T-helper 2 cell treated with Interferon-gamma antibody and Interleukin-4, amounts not matched to agents 5 μg/mL and 100 μg/mL, for 36 hours (primary cell): ENCODE results near the gene SLC27A5.
A peak's percentile ranks its signal among the peaks of the same experiment; 100 is the strongest.

Experiments
- DNase-seq: peaks from one replicate; pipeline ENCODE4 v3.0.0; 2021; ENCODE audit warnings: low spot score
- H3K27ac Mint-ChIP-seq: one replicate; pipeline ENCODE4 v1.8.0; 2021; ENCODE audit warnings: mild to moderate bottlenecking, mixed read lengths
- H3K27me3 Mint-ChIP-seq: one replicate; pipeline ENCODE4 v1.8.0; 2021; ENCODE audit warnings: low read depth, mixed read lengths
- H3K36me3 Mint-ChIP-seq: one replicate; pipeline ENCODE4 v1.8.0; 2021; ENCODE audit warnings: low read depth, mixed read lengths
- H3K4me1 Mint-ChIP-seq: one replicate; pipeline ENCODE4 v1.8.0; 2021; ENCODE audit warnings: low read depth, mixed read lengths
- H3K4me3 Mint-ChIP-seq: one replicate; pipeline ENCODE4 v1.8.0; 2022; ENCODE audit warnings: mild to moderate bottlenecking, moderate library complexity, mixed read lengths
- H3K9me3 Mint-ChIP-seq: one replicate; pipeline ENCODE4 v1.8.0; 2021; ENCODE audit warnings: mixed read lengths

Gene SLC27A5

DNA sequence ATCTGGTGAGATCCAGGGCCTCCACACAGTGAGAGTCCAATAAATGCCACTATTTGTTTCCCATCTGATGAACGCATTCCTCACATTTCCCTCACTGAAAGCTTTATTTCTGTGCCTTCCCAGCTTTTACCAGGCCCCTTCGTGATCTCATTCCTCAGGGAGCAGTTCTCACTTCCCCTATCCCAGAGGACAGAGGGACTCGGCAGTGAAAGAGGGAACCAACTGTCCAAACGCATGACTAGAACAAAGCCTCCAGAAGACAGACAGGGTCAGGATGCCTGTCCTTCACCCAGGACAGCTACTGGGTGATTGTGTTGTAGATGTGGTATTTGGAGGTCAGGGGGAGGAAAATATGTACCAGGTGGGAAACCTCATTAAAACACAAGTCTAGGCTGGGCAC is 9.9 kb upstream of the SLC27A5 start:
- Mint-ChIP-seq H3K36me3 (peaks cover 5% of the 10 kb centered on the region), H3K4me3 (peak overlapping the region; percentile 19), H3K27me3 (no peaks in the 10 kb centered on the region), H3K9me3 (no peaks in the 10 kb centered on the region), H3K4me1 (peaks cover 17% of the 10 kb centered on the region), H3K27ac (no peak overlapping the region)
- DNase-seq: no peak

DNA sequence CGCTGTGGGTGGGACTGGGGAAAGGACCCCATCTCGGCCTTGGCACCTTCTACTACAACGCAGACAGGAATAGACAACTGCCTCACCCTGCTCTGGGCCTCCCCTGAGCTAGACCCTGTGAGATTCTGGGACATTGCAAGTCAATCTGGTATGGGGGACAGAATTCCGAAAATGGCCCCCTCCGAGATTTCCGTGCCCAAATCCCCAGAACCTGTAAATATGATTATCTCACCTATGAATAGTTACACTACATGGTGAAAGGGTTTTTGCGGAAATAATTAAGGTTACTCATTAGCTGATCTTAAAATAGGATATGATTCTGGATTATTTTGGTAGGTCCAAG is 8.4 kb upstream of the SLC27A5 start:
- Mint-ChIP-seq H3K27me3 (no peaks in the 10 kb centered on the region), H3K4me1 (peaks cover 23% of the 10 kb centered on the region), H3K27ac (peak overlapping the region; percentile 98), H3K4me3 (peak overlapping the region; percentile 99), H3K9me3 (no peaks in the 10 kb centered on the region), H3K36me3 (peaks cover 16% of the 10 kb centered on the region)
- no peak for DNase-seq

DNA sequence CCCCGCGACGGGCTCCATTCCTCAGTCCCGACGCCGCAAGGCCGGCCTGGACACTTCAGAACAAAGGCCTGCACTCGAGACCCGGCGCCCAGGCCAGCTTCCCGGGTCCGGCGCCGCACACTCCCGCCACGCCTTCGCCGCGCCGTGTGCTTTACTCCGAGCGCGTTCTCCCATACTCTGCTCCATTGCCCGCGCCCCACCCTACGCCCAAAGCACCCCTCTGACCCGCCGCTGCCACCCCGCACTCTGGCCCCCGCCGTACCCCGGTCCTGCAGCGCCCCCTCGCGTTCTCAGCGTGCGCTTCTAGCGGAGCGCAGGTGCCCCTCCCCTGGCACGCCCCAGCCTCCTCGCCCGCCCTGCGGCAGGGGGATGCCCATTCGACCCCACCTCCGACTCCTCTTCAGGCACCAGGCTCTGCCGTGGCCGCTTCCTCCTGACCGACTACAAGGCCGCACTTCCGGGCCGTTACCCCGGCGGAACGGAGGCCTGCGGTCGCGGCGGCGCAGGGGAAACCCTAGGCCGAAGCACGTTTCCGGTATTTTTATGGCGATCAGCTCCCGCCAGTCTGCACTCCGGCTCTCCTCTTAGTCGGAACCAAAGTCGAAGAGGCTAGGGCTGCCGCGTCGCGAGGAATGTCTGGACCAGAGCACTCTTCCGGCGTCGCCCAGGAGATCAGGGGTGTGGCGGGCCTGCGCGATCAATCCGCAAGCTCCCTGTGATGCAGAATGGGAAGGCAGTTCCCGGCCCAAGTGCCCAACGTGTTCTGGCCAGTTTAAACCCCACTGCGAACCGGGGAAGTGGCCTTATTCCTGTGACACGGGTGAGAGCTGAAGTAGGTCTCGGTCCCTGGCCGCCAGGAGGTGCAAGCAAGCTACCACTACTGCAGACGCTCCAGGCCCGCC is 7.8 kb upstream of the SLC27A5 start, which contains the start of gene ZBTB45:
TSS of gene ZBTB45 (minus strand) at position 456 of the 902 bp plus-strand sequence. CDS start 2,137 bp downstream, outside the sequence.
- Mint-ChIP-seq H3K36me3 (peaks cover 19% of the 10 kb centered on the region), H3K4me1 (peaks cover 23% of the 10 kb centered on the region), H3K9me3 (no peaks in the 10 kb centered on the region), H3K27me3 (no peaks in the 10 kb centered on the region), H3K4me3 (peak within 1 kb of the TSS; percentile 99), H3K27ac (peak within 1 kb of the TSS; percentile 98)
- DNase-seq: peak; percentile 95

DNA sequence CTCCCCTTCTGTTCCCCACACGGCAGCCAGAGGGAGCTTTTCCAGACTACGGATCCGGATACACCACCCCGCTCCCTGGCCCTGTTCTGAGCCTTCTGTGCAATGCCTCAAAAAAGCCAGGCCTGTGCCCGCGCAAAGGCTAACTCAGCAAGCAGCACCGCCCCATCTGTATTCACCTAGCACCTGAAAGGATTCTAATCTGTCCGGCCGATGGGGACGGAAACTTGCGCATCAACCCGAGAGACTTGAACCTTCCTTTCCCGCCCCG is 7.2 kb upstream of the SLC27A5 start:
- H3K9me3 Mint-ChIP-seq: no peaks in the 10 kb centered on the region
- peak overlapping the region; percentile 99 for H3K4me3 Mint-ChIP-seq
- DNase-seq: peak; percentile 52
- peaks cover 26% of the 10 kb centered on the region for H3K4me1 Mint-ChIP-seq
- H3K27me3 Mint-ChIP-seq: no peaks in the 10 kb centered on the region
- H3K27ac Mint-ChIP-seq: peak overlapping the region; percentile 98
- peaks cover 19% of the 10 kb centered on the region for H3K36me3 Mint-ChIP-seq

DNA sequence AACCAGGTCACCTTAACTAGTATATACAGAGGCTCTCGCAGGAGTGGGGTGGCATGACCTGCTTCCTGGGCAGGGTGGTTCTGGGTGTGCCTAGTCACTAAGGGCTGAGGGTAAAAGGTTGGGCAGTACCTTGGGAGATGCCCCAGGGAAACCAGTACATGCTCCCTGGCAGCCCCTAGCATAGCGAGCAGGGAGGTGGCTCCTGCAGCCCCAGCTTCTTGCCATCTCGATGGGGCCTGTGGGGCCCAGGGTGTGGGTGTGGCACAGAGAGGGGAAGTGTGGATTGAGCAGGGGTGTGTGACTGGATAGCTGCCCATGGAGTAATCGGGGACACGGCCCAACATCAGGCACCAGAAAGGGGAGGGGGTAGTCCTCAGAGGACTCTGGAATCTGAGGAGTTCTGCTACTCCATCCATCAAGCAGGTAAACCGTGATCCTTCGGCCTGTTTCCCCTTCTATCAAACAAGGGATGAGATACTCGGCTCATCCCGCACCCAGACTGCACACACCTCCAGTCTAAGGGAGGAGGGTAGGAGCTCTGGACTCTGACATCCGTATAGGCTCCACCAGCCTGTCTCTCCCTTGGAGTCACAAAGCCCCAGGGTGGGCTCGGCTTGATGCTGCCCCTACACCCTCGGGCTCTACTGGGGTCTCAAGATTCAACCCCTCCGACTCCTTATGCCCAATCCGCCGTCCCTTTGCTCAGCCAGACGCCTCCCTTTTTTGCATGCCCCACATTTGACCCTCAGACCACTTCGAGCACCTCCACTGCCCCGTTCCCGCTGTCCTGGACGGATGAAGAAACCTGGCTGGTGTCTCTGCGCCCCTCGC is 6.7 kb upstream of the SLC27A5 start:
- Mint-ChIP-seq H3K27me3 (no peaks in the 10 kb centered on the region), H3K4me1 (peaks cover 26% of the 10 kb centered on the region), H3K27ac (peak overlapping the region; percentile 98), H3K36me3 (peaks cover 19% of the 10 kb centered on the region), H3K4me3 (peak overlapping the region; percentile 99), H3K9me3 (no peaks in the 10 kb centered on the region)
- DNase-seq: no peak

DNA sequence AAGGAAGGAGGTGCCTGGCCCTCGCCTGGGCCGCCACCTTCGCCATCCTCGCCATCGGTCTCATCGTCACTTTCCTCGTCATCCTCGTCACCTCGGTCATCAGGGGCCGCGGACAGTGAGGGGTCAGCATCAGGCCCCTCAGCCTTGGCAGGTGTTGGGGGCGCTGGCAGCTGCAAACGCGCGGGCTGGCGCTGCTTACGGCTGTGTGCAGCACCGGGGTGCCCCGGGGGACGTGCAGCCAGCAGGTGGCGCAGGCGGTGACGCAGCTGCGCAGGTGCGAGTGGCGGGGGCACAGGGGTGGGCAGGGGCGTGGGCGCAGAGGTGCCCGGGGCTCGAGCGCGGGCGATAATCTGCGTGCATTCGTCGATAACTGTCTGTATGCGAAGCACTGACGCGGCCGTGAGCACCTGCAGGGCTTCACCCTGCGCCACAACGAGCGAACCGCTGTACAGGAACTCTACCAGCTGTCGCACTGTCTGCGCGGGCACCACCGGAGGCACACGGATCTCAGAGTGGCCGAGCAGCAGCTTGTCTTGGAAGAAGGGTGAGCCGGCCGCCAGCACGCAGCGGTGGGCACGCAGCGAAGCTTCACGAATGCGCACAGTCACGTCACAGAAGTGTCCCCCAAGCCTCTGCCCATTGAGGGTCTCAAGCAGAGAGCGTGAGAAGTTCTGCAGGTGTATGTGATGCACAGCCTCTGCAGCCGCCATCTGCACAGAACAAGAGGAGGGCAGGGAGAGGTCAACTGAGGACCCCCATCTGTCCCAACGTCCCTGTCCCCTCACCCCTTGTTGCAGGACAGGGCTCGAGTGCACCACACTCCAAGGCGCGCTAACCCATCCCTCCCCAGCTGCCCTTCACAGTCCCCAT is 5.4 kb upstream of the SLC27A5 start:
- DNase-seq: no peak
- no peak overlapping the region for H3K27ac Mint-ChIP-seq
- no peaks in the 10 kb centered on the region for H3K27me3 Mint-ChIP-seq
- H3K9me3 Mint-ChIP-seq: no peaks in the 10 kb centered on the region
- peaks cover 26% of the 10 kb centered on the region for H3K4me1 Mint-ChIP-seq
- peaks cover 19% of the 10 kb centered on the region for H3K36me3 Mint-ChIP-seq
- H3K4me3 Mint-ChIP-seq: peak overlapping the region; percentile 45

DNA sequence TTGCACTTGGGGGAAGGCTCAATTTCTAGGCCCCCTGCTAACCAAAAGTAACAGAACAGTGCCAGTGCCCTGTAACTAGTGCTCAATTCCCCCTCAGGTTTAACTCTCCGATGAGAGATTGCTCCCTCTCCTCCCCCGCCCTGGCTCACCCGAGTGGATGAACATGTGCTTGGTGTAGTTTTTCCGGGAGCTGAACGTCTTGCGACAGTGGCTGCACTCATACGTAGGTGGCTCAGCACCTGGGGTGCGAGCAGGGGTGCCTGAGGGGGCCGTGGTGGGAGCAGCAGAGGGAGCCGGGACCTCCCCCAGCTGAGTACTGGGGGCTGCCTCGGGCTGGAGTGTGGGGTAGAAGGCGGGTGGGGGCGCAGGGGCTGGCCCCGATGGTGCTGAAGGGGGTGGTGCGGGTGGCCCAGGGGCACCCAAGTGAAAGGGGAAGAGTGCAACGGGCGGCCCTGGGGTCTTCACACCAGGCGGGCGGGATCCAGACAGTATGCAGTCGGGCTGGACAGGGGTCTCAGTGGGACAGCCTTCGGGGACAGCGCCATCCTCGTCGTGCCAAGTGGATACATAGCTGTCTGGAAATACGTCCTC is 4.5 kb upstream of the SLC27A5 start:
- Mint-ChIP-seq H3K36me3 (peaks cover 19% of the 10 kb centered on the region), H3K4me3 (peak overlapping the region; percentile 65), H3K4me1 (peaks cover 26% of the 10 kb centered on the region), H3K27ac (peak overlapping the region; percentile 74), H3K27me3 (no peaks in the 10 kb centered on the region), H3K9me3 (no peaks in the 10 kb centered on the region)
- no peak for DNase-seq

DNA sequence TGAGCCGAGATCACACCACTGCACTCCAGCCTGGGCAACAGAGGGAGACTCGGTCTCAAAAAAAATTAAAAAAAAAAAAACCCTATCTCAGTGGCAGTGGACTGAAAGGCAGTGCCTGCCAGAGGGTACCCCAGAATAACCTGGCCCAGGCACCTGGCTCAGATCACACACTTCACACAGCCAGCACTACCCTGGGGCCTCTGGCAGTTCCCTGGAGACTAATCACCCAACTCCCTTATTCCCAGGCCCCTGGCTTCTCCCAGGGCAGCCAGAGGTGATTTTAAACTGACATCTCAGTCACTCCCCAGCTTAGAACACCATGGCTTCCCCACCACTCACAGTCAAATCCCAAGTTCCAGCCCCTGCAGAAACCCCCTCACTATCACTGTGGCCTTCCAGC is 3.5 kb upstream of the SLC27A5 start:
- Mint-ChIP-seq H3K36me3 (peaks cover 19% of the 10 kb centered on the region), H3K4me1 (peaks cover 23% of the 10 kb centered on the region), H3K9me3 (no peaks in the 10 kb centered on the region), H3K27ac (peak overlapping the region; percentile 74), H3K27me3 (no peaks in the 10 kb centered on the region), H3K4me3 (peak overlapping the region; percentile 65)
- no peak for DNase-seq

DNA sequence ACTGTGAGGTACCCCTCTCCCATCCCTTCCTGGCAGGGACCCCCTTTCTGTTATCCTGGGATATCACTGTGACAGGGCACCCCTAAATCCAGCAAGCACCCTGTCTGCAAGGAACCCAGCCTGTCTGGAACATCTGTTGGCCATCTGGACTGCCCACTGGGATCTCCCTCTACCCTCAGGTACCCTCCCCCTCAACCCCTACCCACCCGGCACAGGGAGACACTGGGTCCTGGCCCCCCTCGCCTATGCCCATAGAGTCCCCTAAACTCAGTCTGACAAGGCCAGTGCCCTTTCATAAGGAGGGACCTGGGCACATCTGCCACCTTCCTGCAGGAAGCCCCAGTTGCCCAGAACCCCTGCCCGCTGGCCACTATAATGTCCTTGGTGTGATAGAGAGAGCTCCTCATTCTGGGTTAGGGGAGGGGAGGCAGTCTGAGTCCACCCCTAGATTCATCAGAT is 2.8 kb upstream of the SLC27A5 start:
- no peaks in the 10 kb centered on the region for H3K27me3 Mint-ChIP-seq
- no peak for DNase-seq
- peak overlapping the region; percentile 89 for H3K4me3 Mint-ChIP-seq
- no peaks in the 10 kb centered on the region for H3K9me3 Mint-ChIP-seq
- peak overlapping the region; percentile 93 for H3K27ac Mint-ChIP-seq
- peaks cover 19% of the 10 kb centered on the region for H3K36me3 Mint-ChIP-seq
- peaks cover 18% of the 10 kb centered on the region for H3K4me1 Mint-ChIP-seq

DNA sequence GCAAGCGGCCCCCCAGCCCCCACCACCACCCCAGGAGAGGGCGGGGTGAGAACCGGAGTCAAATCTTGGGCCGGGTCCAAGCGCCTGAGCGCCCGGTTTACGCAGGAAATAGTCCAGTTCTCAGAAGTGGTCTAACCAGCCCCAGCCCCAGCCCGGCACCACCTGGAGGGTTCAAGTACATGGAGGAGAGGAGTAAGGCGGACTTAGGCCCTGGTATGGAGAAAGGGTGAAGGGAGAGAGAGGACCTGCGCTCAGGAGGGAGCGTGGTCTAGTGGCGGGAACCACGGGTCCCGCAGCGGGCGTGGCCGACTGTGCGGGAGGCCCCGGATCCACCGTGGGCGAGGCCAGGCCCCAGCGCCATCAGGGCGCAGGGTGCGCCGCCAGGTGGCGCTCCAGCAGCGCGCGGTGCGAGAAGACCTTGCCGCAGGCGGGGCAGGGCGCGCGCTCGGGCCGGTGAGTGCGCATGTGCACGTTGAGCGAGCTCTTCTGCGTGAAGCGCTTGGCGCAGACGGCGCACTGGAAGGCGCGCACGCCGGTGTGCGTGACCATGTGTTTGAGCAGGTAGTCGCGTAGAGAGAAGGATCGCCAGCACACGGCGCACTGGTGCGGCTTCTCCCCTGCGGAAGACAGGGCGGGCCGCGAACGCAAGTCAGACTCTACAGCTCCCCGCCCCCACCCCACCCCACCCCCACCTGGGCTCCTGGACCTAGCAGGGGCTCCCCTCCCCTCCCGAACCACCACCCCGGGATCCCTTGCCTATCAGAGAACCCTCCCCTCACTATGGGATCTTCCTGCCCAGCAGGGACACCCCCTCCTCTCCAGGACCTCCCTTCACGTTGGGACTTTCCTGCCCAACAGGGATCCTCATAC is 2.1 kb upstream of the SLC27A5 start:
- H3K9me3 Mint-ChIP-seq: no peaks in the 10 kb centered on the region
- H3K4me1 Mint-ChIP-seq: peaks cover 17% of the 10 kb centered on the region
- no peaks in the 10 kb centered on the region for H3K27me3 Mint-ChIP-seq
- peak overlapping the region; percentile 93 for H3K27ac Mint-ChIP-seq
- peak; percentile 98 for DNase-seq
- H3K4me3 Mint-ChIP-seq: peak overlapping the region; percentile 89
- H3K36me3 Mint-ChIP-seq: peaks cover 18% of the 10 kb centered on the region

DNA sequence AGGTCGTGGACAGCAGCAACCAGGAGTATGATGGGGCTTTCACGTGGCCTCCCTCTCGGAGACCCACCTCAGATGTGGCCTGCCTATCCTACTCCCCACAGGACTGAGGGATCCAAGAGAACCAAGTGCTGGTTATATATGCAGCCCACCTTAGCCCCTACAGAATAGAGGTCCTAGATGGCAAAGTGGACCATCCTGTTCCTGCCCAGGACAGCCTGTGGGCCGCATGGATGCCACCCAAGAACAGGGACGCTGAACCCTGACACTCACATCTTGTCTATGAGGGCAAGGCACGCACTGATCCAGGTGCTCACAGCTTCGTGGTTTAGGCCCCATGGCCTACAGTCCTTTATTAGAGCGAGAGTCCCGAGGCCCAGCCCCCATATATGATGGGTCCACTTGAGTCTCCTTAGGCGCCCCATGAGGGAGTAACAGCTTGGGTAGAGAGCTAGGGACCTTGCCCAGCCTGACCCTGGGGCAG is 1.5 kb upstream of the SLC27A5 start:
- no peak for DNase-seq
- peak overlapping the region; percentile 49 for H3K27ac Mint-ChIP-seq
- peaks cover 16% of the 10 kb centered on the region for H3K36me3 Mint-ChIP-seq
- no peaks in the 10 kb centered on the region for H3K27me3 Mint-ChIP-seq
- peak overlapping the region; percentile 68 for H3K4me3 Mint-ChIP-seq
- no peaks in the 10 kb centered on the region for H3K9me3 Mint-ChIP-seq
- peaks cover 13% of the 10 kb centered on the region for H3K4me1 Mint-ChIP-seq

DNA sequence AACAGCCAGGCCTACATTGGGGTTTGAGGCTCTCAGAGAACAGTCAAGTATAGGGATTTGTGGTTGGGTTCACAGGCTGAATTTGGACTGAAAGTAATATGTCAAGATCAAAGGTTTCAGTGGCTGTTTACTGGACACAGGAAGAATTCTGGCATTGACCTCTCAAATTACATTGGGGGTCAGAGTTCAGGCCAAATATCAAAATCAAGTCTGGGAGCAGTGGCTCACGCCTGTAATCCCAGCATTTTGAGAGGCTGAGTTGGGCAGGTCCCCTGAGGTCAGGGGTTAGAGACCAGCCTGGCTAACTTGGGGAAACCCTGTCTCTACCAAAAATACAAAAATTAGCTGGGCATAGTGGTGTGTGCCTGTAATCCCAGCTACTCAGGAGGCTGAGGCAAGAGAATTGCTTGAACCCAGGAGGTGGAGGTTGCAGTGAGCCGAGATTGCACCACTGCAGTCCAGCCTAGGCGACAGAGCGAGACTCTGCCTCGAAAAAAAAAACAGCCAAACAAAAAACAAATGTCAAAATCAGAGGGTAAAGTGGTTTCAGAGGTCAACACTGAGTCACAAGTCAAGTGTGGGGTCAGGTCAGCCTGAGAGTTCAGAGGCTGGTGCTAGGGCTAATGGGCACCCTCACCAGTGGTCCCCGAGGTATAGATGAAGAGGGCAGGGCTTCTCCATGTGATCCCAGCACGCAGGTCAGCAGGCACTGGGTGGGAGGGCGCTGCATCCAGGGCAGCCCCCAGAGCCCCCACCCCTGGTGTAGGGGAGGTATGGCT is 1.5 kb downstream of the SLC27A5 start:
- Mint-ChIP-seq H3K27ac (no peak overlapping the region), H3K27me3 (no peaks in the 10 kb centered on the region), H3K4me1 (peaks cover 3% of the 10 kb centered on the region), H3K4me3 (no peak overlapping the region), H3K36me3 (peaks cover 6% of the 10 kb centered on the region), H3K9me3 (peaks cover 8% of the 10 kb centered on the region)
- no peak for DNase-seq
